NCI-H1105 treated with DMSO at 0.1 percent for 48 hours (cell line): Measurements from ENCODE around the gene MEG3.

Experiments used
- DNase-seq: peaks from one replicate; lab custom pipeline; 2025; lab: John Stamatoyannopoulos, UW

The MEG3 gene

GRCh38 chr14:100881211-100882025 is 55.5 kb downstream of the MEG3 start:
- no peak for DNase-seq

- DNase-seq, result no peak
Measured at GRCh38 chr14:100882026-100882967, 56.4 kb downstream of the MEG3 start.

- DNase-seq, result no peak
Measured at GRCh38 chr14:100882991-100883788, 57.3 kb downstream of the MEG3 start.

- DNase-seq, result no peak
Measured at GRCh38 chr14:100883789-100884101, 57.8 kb downstream of the MEG3 start.

- DNase-seq, result no peak
Measured at GRCh38 chr14:100884456-100884855, 58.5 kb downstream of the MEG3 start.

GRCh38 chr14:100885196-100885595 is 59.3 kb downstream of the MEG3 start:
- DNase-seq, result no peak

- DNase-seq, result no peak
Measured at GRCh38 chr14:100885617-100886016, 59.7 kb downstream of the MEG3 start.

- no peak for DNase-seq
Measured at GRCh38 chr14:100887728-100888335, 61.9 kb downstream of the MEG3 start.

- DNase-seq, result peak; percentile 21
Measured at GRCh38 chr14:100888789-100889315, 62.9 kb downstream of the MEG3 start.

GRCh38 chr14:100889641-100890040 is 63.7 kb downstream of the MEG3 start:
- DNase-seq, result no peak

- no peak for DNase-seq
Measured at GRCh38 chr14:100890061-100890850, 64.3 kb downstream of the MEG3 start.

GRCh38 chr14:100891051-100891450 is 65.1 kb downstream of the MEG3 start:
- no peak for DNase-seq

- DNase-seq, result no peak
Measured at GRCh38 chr14:100891501-100892445, 65.9 kb downstream of the MEG3 start.

- no peak for DNase-seq
Measured at GRCh38 chr14:100892496-100893227, 66.7 kb downstream of the MEG3 start.

- DNase-seq, result no peak
Measured at GRCh38 chr14:100893228-100893601, 67.3 kb downstream of the MEG3 start.

- DNase-seq, result no peak
Measured at GRCh38 chr14:100893760-100894159, 67.8 kb downstream of the MEG3 start.

- no peak for DNase-seq
Measured at GRCh38 chr14:100894416-100894815, 68.5 kb downstream of the MEG3 start.

- DNase-seq, result no peak
Measured at GRCh38 chr14:100895411-100895810, 69.5 kb downstream of the MEG3 start.
